ENCODE data around the gene PINLYP.

Gene PINLYP

GRCh38 chr19:43623889-43624670, 48.5 kb downstream of the PINLYP start:
- peaks cover 22% of the 10 kb centered on the region for H3K4me1 Mint-ChIP-seq
- H3K4me3 Mint-ChIP-seq: no peak overlapping the region
- no peaks in the 10 kb centered on the region for H3K36me3 Mint-ChIP-seq
- H3K27me3 Mint-ChIP-seq: no peaks in the 10 kb centered on the region
- H3K27ac Mint-ChIP-seq: peak overlapping the region; percentile 12
- H3K9me3 Mint-ChIP-seq: no peaks in the 10 kb centered on the region

- H3K27me3 Mint-ChIP-seq: no peaks in the 10 kb centered on the region
- no peak overlapping the region for H3K4me3 Mint-ChIP-seq
- no peak overlapping the region for H3K27ac Mint-ChIP-seq
- H3K4me1 Mint-ChIP-seq: peaks cover 21% of the 10 kb centered on the region
- H3K36me3 Mint-ChIP-seq: no peaks in the 10 kb centered on the region
- no peaks in the 10 kb centered on the region for H3K9me3 Mint-ChIP-seq
Measured at GRCh38 chr19:43624933-43625332, 49.3 kb downstream of the PINLYP start.

GRCh38 chr19:43625918-43626579, 50.4 kb downstream of the PINLYP start:
- Mint-ChIP-seq H3K4me3 (no peak overlapping the region), H3K36me3 (no peaks in the 10 kb centered on the region), H3K9me3 (no peaks in the 10 kb centered on the region), H3K27me3 (no peaks in the 10 kb centered on the region), H3K4me1 (peaks cover 12% of the 10 kb centered on the region), H3K27ac (no peak overlapping the region)

- Mint-ChIP-seq H3K9me3 (no peaks in the 10 kb centered on the region), H3K36me3 (no peaks in the 10 kb centered on the region), H3K4me3 (no peak overlapping the region), H3K4me1 (peaks cover 8% of the 10 kb centered on the region), H3K27me3 (no peaks in the 10 kb centered on the region), H3K27ac (no peak overlapping the region)
Measured at GRCh38 chr19:43626838-43627237, 51.2 kb downstream of the PINLYP start.

GRCh38 chr19:43628646-43629326, 53.2 kb downstream of the PINLYP start:
- Mint-ChIP-seq H3K36me3 (no peaks in the 10 kb centered on the region), H3K4me1 (peaks cover 8% of the 10 kb centered on the region), H3K27me3 (no peaks in the 10 kb centered on the region), H3K27ac (no peak overlapping the region), H3K4me3 (no peak overlapping the region), H3K9me3 (no peaks in the 10 kb centered on the region)

GRCh38 chr19:43631491-43631890, 55.9 kb downstream of the PINLYP start:
- Mint-ChIP-seq H3K27ac (no peak overlapping the region), H3K4me3 (no peak overlapping the region), H3K4me1 (no peaks in the 10 kb centered on the region), H3K9me3 (no peaks in the 10 kb centered on the region), H3K27me3 (no peaks in the 10 kb centered on the region), H3K36me3 (no peaks in the 10 kb centered on the region)

All from activated naive CD4-positive, alpha-beta T cell treated with anti-CD3 and anti-CD28 coated beads, Interleukin-2, amount 50 U/mL, for 24 hours (primary cell).